Activated CD4-positive, alpha-beta T cell treated with anti-CD3 and anti-CD28 coated beads for 24 hours (primary cell): ENCODE results near the gene NPEPL1.
A peak's percentile ranks its signal among the peaks of the same experiment; 100 is the strongest.
"Not testable (repeated sequence)": the region's sequence is repeated elsewhere in the genome, so short reads cannot be mapped to it uniquely, and the experiment has no call there.

ENCODE experiments used
- DNase-seq, 2 donors: peaks; one replicate each; pipeline ENCODE4 v3.0.0-alpha.2; 2020; ENCODE audit warnings: low read depth in 2 of 2

Gene NPEPL1, protein sequence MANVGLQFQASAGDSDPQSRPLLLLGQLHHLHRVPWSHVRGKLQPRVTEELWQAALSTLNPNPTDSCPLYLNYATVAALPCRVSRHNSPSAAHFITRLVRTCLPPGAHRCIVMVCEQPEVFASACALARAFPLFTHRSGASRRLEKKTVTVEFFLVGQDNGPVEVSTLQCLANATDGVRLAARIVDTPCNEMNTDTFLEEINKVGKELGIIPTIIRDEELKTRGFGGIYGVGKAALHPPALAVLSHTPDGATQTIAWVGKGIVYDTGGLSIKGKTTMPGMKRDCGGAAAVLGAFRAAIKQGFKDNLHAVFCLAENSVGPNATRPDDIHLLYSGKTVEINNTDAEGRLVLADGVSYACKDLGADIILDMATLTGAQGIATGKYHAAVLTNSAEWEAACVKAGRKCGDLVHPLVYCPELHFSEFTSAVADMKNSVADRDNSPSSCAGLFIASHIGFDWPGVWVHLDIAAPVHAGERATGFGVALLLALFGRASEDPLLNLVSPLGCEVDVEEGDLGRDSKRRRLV

DNA sequence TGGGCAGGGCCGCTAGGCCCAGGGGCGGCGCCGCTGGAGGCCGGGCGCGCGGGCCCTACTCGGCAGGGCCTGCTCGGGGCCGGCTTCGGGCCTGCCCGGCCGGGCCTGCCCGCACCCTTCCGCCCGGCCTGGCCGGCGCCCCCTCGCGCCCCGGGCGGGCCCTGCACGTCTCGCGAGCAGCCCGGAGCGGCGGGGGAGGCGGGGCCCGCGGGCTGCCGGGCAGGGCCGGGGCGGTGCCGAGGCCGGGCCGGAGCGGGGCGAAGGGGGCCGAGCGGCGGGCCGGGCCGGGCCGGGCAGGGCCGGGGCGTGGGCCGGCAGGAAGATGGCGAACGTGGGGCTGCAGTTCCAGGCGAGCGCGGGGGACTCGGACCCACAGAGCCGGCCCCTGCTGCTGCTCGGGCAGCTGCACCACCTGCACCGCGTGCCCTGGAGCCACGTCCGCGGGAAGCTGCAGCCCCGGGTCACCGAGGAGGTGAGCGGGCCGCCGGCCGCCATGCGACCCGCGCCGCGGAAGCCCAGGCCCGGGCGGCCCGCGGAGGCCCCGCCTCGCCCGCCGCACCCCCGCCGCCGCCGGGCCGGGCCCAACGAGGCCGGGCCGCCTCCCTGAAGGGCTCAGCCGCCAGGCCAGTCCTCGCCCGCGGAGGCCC is at the start of gene NPEPL1:
Gene NPEPL1, plus strand, starts transcription at position 222 of the 647 bp plus-strand sequence. Its CDS starts 101 bp downstream, at position 323.
- peak; percentile 32 to 41 for DNase-seq

- not testable (repeated sequence) for DNase-seq
These were observed 49.7 kb upstream of the NPEPL1 start for GRCh38 chr20:58642896-58643295.

DNA sequence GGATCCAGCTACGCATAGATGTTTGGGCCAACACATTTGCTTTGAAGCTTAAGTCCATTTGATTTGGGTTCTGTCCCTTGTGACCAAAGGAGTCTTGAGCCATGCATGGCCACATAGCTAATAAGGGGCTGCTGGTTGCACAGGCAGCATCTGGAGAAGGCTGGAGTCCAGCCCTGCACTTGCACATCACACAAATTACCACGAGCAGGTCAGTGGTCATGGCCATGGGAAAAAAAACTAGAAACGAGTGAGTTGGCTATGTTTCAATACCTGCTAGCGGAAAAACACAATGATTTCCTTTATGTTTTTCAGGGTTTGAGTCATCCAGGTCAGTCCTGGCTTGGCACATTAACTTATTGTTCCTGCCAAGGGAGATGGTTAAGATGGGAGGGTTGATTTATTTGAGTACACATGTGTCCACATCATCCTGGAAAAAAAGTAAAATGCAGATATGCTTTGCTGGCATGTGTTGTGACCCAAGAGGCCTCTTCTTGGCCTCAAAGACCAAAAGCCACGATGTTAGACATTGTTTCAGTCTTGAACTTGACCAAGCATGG is 47.1 kb upstream of the NPEPL1 start:
- no peak for DNase-seq

DNA sequence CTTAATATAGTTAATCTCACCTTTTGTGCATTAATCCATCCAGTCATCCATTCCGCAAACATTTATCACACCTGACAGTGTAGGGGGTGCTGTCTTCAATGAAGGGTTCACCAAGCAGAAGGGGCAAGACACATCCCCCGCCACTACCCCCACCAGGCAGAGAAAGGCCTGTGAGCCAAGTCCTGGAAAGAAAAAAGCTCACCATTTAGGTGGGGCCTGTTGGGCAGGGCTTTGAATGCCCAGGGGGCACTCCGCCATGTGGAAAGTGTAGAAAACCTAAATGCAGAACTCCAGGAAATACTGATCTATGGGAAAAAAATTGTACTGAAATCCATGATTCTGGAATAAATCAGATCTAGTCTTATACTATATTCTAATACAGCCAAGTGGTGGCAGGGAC is 46.3 kb upstream of the NPEPL1 start:
- DNase-seq, result no peak

GRCh38 chr20:58646703-58647102 is 45.9 kb upstream of the NPEPL1 start:
- no peak for DNase-seq

GRCh38 chr20:58647162-58647795 is 45.3 kb upstream of the NPEPL1 start:
- no peak for DNase-seq

- no peak for DNase-seq
These were observed 44.7 kb upstream of the NPEPL1 start for GRCh38 chr20:58647796-58648501.

DNA sequence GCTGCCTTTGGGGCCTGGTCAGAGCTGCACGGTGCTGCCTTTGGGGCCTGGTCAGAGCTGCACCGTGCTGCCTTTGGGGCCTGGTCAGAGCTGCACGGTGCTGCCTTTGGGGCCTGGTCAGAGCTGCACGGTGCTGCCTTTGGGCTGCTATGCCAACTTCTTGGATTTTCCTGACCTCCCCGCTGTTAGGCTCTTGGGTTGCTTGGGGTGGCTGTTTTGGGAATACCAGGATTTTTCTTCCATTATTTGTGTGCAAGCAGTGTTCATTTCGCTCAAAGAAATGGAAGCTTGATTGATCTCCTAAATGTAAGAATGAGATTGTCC is 44.1 kb upstream of the NPEPL1 start:
- DNase-seq, result not testable (repeated sequence)

GRCh38 chr20:58649288-58650180 is 43.1 kb upstream of the NPEPL1 start:
- no peak for DNase-seq

GRCh38 chr20:58650181-58650775 is 42.3 kb upstream of the NPEPL1 start:
- no peak for DNase-seq

GRCh38 chr20:58650776-58651558 is 41.6 kb upstream of the NPEPL1 start, which contains the start of gene STX16:
STX16 (plus strand) TSS chr20:58651283; CDS start chr20:58652007, 724 bp downstream.
- DNase-seq, result peak; percentile 79 to 84

DNA sequence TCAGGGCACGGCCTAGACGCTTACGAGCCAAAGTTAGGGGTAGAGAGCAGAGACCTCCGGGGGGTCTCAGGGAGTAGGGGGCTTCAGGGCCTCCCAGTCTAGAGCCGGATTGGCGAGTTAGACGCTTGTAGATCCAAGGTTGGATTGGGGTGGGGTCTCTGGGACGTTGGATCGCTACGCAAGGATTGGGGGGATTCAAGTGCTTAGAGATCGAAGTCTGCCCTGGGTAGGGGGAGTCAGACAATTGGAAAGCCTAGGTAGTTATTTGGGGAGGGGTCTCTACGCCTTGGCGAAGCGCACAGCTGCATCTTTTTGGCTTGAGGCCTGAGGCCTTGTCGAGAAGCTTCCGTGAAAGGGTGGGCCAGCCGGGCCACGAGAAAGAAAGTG is 41.0 kb upstream of the NPEPL1 start:
- DNase-seq, result no peak

DNA sequence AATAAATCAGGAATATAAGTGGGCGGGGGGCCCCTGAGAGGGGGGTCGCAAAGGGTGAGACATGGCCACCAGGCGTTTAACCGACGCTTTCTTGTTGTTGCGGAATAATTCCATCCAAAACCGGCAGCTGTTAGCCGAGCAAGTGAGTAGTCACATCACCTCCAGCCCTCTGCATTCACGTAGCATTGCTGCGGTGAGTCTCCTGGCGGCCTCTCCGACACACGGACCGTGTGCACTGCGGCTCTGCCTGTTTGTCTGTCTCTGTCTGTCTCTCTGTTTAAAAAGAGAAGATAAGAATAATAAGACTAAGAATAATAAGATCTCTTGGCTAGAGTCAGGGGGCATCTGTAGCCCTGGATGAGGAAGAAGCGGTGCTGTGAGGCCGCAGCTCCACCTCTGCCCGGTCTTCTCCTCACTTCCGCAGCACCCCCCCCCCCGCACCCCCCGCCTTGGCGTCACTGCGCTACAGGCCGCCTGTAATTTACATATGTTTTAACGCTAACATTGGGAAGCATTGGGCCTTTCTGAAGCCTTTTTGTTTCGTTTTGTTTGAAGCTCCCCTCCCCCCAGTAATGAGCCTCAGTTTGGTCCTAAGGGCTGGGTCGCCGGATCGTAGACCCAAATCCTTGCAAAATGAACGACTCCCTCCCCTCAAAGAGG is 40.5 kb upstream of the NPEPL1 start:
- DNase-seq, result no peak

DNA sequence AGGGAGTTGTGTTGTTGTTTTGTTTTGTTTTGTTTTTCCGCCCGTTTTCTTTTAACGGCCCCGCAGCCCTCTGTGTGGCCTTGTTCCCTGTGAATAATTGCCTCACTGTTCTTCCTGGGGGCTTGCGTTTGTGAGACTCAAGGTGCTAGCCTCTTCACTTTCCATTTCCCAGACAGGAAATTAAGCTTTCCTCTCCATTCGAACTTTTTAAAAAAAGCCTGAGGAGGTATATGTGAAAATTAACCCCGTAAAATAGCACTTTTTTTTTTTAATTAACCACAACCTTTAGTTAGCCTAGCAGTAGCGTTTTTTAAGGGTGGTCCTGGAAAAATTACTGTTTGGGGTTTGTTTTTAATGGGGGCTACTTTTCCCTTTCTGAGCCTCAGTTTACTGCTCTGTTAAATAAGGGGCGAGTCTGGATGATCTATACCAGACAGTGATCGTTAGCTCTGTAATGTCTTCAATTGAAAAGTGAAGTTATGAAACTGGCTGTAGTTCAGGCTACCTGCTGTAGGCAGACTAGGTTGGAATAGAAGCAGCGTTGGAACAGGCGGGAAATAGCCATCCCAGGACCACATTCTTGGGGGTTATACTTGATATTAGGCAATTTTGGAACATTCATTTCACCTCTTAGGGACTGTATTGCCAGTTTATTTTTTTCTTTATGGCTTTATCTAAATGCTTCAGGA is 39.9 kb upstream of the NPEPL1 start:
- DNase-seq, result no peak

GRCh38 chr20:58654337-58654736 is 38.3 kb upstream of the NPEPL1 start:
- DNase-seq, result no peak

- no peak for DNase-seq
These were observed 37.1 kb upstream of the NPEPL1 start for GRCh38 chr20:58655328-58656107.

GRCh38 chr20:58656831-58657230 is 35.8 kb upstream of the NPEPL1 start:
- DNase-seq, result no peak
